ENCODE data around the gene TFAP2A. TPM values are rescaled to one million over a fixed set of nuclear protein-coding genes. Genes with fewer than 3 reads are reported as not detected.

The TFAP2A gene
- total RNA-seq, 2 donors from 2014 or later, result 0.27 to 0.99 TPM

- TF ChIP-seq CTCF (IDR thresholded peaks at IDR 0.05), result no peak
- H3K27ac ChIP-seq, result no peak overlapping the region
- H3K4me3 ChIP-seq, result no peak overlapping the region
- no peak overlapping the region for H3K9ac ChIP-seq (ENCODE audit: low read depth in 2 of 2, low read length in 2 of 2)
- no peaks in the 10 kb centered on the region for H3K9me3 ChIP-seq
- H3K27me3 ChIP-seq, result no peaks in the 10 kb centered on the region
- no peak for DNase-seq
- no peaks in the 10 kb centered on the region for H3K4me1 ChIP-seq
- intact Hi-C loops (cut with DNase I), result no loop called here
- H3K36me3 ChIP-seq, result no peaks in the 10 kb centered on the region
These were observed 46.0 kb downstream of the TFAP2A start for GRCh38 chr6:10368861-10369260.

- H3K9ac ChIP-seq (ENCODE audit: low read depth in 2 of 2, low read length in 2 of 2), result no peak overlapping the region
- H3K27ac ChIP-seq, result no peak overlapping the region
- H3K9me3 ChIP-seq, result no peaks in the 10 kb centered on the region
- H3K36me3 ChIP-seq, result no peaks in the 10 kb centered on the region
- H3K4me1 ChIP-seq, result no peaks in the 10 kb centered on the region
- no peak overlapping the region for H3K4me3 ChIP-seq
- no peak for DNase-seq
- no peaks in the 10 kb centered on the region for H3K27me3 ChIP-seq
- intact Hi-C loops (cut with DNase I), result no loop called here
- no peak for TF ChIP-seq CTCF (IDR thresholded peaks at IDR 0.05)
These were observed 51.0 kb downstream of the TFAP2A start for GRCh38 chr6:10363911-10364310.

GRCh38 chr6:10362300-10362699, 52.6 kb downstream of the TFAP2A start:
- TF ChIP-seq CTCF (IDR thresholded peaks at IDR 0.05), result no peak
- no peaks in the 10 kb centered on the region for H3K9me3 ChIP-seq
- no peak overlapping the region for H3K27ac ChIP-seq
- H3K4me1 ChIP-seq, result no peaks in the 10 kb centered on the region
- H3K36me3 ChIP-seq, result no peaks in the 10 kb centered on the region
- no peak for DNase-seq
- H3K27me3 ChIP-seq, result no peaks in the 10 kb centered on the region
- H3K4me3 ChIP-seq, result no peak overlapping the region
- intact Hi-C loops (cut with DNase I), result no loop called here
- no peak overlapping the region for H3K9ac ChIP-seq (ENCODE audit: low read depth in 2 of 2, low read length in 2 of 2)

GRCh38 chr6:10361428-10361827, 53.4 kb downstream of the TFAP2A start:
- H3K4me3 ChIP-seq, result no peak overlapping the region
- no peaks in the 10 kb centered on the region for H3K9me3 ChIP-seq
- no peaks in the 10 kb centered on the region for H3K27me3 ChIP-seq
- H3K9ac ChIP-seq (ENCODE audit: low read depth in 2 of 2, low read length in 2 of 2), result no peak overlapping the region
- no peaks in the 10 kb centered on the region for H3K36me3 ChIP-seq
- no peak for TF ChIP-seq CTCF (IDR thresholded peaks at IDR 0.05)
- no peak overlapping the region for H3K27ac ChIP-seq
- H3K4me1 ChIP-seq, result no peaks in the 10 kb centered on the region
- intact Hi-C loops (cut with DNase I), result no loop called here
- no peak for DNase-seq

- TF ChIP-seq CTCF (IDR thresholded peaks at IDR 0.05), result no peak
- Histone ChIP-seq H3K4me1 (no peaks in the 10 kb centered on the region), H3K9ac (ENCODE audit: low read depth in 2 of 2, low read length in 2 of 2) (no peak overlapping the region), H3K27me3 (no peaks in the 10 kb centered on the region), H3K9me3 (no peaks in the 10 kb centered on the region), H3K36me3 (no peaks in the 10 kb centered on the region), H3K4me3 (no peak overlapping the region), H3K27ac (no peak overlapping the region)
- intact Hi-C loops (cut with DNase I), result no loop called here
- DNase-seq, result no peak
These were observed 55.3 kb downstream of the TFAP2A start for GRCh38 chr6:10359581-10359980.
